Endothelial cell (in vitro differentiated cells): ENCODE measurements around the gene CLDN9. TPM values are rescaled to one million over a fixed set of nuclear protein-coding genes. Genes with fewer than 3 reads are reported as not detected.

ENCODE experiments used
- DNase-seq: peaks from one replicate; pipeline ENCODE4 v3.0.0; 2021; ENCODE audit warnings: low spot score
- H3K27ac Mint-ChIP-seq: one replicate; pipeline ENCODE4 v1.8.0; 2021; ENCODE audit warnings: mixed read lengths, inconsistent platforms; ENCODE audit not compliant: unreplicated experiment
- H3K27me3 Mint-ChIP-seq: one replicate; pipeline ENCODE4 v1.8.0; 2021; ENCODE audit warnings: mild to moderate bottlenecking, moderate library complexity, mixed read lengths, inconsistent platforms; ENCODE audit not compliant: unreplicated experiment
- H3K36me3 Mint-ChIP-seq: one replicate; pipeline ENCODE4 v1.8.0; 2021; ENCODE audit warnings: mild to moderate bottlenecking, low read depth, mixed read lengths, inconsistent platforms; ENCODE audit not compliant: unreplicated experiment
- H3K4me1 Mint-ChIP-seq: one replicate; pipeline ENCODE4 v1.8.0; 2021; ENCODE audit warnings: mild to moderate bottlenecking, mixed read lengths, inconsistent platforms; ENCODE audit not compliant: unreplicated experiment
- H3K4me3 Mint-ChIP-seq: one replicate; pipeline ENCODE4 v1.8.0; 2021; ENCODE audit warnings: mild to moderate bottlenecking, mixed read lengths, inconsistent platforms; ENCODE audit not compliant: unreplicated experiment
- H3K9me3 Mint-ChIP-seq: one replicate; pipeline ENCODE4 v1.8.0; 2021; ENCODE audit warnings: mixed read lengths, inconsistent platforms; ENCODE audit not compliant: unreplicated experiment
- CTCF ChIP-seq: fragments of 200-600 bp; sonication (generic); IDR thresholded peaks from one replicate; pipeline ENCODE4 v1.5.0; 2021; ENCODE audit warnings: antibody characterized with exemption; ENCODE audit not compliant: unreplicated experiment
- total RNA-seq: library from RNA; stranded (reverse); fragmentation: NEBNext Ultra II Directional; extraction: Animal tissue kit (Norgen Biotek cat#: 25700); gene quantifications from one replicate; pipeline ENCODE4 v1.2.1, GENCODE V29; 2021; ENCODE audit not compliant: unreplicated experiment

The CLDN9 gene
- total RNA-seq, 1 donor from 2014 or later, result not detected

GRCh38 chr16:3028716-3029319 is 16.1 kb downstream of the CLDN9 start:
- H3K27me3 Mint-ChIP-seq, result peaks cover 17% of the 10 kb centered on the region
- peaks cover 5% of the 10 kb centered on the region for H3K4me1 Mint-ChIP-seq
- H3K4me3 Mint-ChIP-seq, result no peak overlapping the region
- no peaks in the 10 kb centered on the region for H3K9me3 Mint-ChIP-seq
- peaks cover 6% of the 10 kb centered on the region for H3K36me3 Mint-ChIP-seq
- no peak overlapping the region for H3K27ac Mint-ChIP-seq
- TF ChIP-seq CTCF, result no peak
- no peak for DNase-seq

GRCh38 chr16:3029491-3030221 is 16.9 kb downstream of the CLDN9 start:
- Mint-ChIP-seq H3K27me3 (peaks cover 13% of the 10 kb centered on the region), H3K4me1 (peaks cover 3% of the 10 kb centered on the region), H3K9me3 (no peaks in the 10 kb centered on the region), H3K27ac (no peak overlapping the region), H3K36me3 (peaks cover 6% of the 10 kb centered on the region), H3K4me3 (no peak overlapping the region)
- TF ChIP-seq CTCF, result no peak
- DNase-seq, result no peak

GRCh38 chr16:3030222-3031212 is 17.8 kb downstream of the CLDN9 start:
- peaks cover 6% of the 10 kb centered on the region for H3K36me3 Mint-ChIP-seq
- no peaks in the 10 kb centered on the region for H3K9me3 Mint-ChIP-seq
- TF ChIP-seq CTCF, result no peak
- H3K27ac Mint-ChIP-seq, result no peak overlapping the region
- H3K4me1 Mint-ChIP-seq, result peaks cover 3% of the 10 kb centered on the region
- no peak for DNase-seq
- H3K4me3 Mint-ChIP-seq, result no peak overlapping the region
- peaks cover 17% of the 10 kb centered on the region for H3K27me3 Mint-ChIP-seq

GRCh38 chr16:3032624-3033023 is 19.9 kb downstream of the CLDN9 start:
- H3K4me3 Mint-ChIP-seq, result no peak overlapping the region
- TF ChIP-seq CTCF, result no peak
- peaks cover 6% of the 10 kb centered on the region for H3K4me1 Mint-ChIP-seq
- H3K36me3 Mint-ChIP-seq, result peaks cover 4% of the 10 kb centered on the region
- H3K27ac Mint-ChIP-seq, result no peak overlapping the region
- H3K9me3 Mint-ChIP-seq, result no peaks in the 10 kb centered on the region
- peaks cover 25% of the 10 kb centered on the region for H3K27me3 Mint-ChIP-seq
- no peak for DNase-seq
